IMR-90 (cell line): ENCODE results near the gene PARVB. TPM values are rescaled to one million over a fixed set of nuclear protein-coding genes. Genes with fewer than 3 reads are reported as not detected.

Experiments
- ATAC-seq: fragments of 200-7000 bp; cut with Tn5 transposase; 2 replicates; pipeline ENCODE4 v1.9.1; 2020; ENCODE audit warnings: low read depth, mild to moderate bottlenecking, moderate library complexity
- BruUV-seq: library from RNA; stranded (reverse); fragments of 400-500 nt; replicated peaks from 2 replicates; lab custom pipeline; 2021; lab: Mats Ljungman, UMichigan
- CTCF ChIA-PET: fragments of 300-600 bp; formaldehyde crosslinking; extraction: SDS; loops from one replicate; lab custom pipeline; 2021; ENCODE audit warnings: antibody characterized with exemption; lab: Yijun Ruan, JAX
- POLR2A ChIA-PET: fragments of 300-600 bp; sonication (Branson Sonifier 250); formaldehyde crosslinking; loops from one replicate; lab custom pipeline; 2022; ENCODE audit warnings: antibody characterized with exemption; ENCODE audit not compliant: unreplicated experiment; lab: Charles Lee
- DNase-seq: peaks from one replicate; pipeline ENCODE4 v3.0.0; 2013
- H2AFZ ChIP-seq: replicated peaks from 2 replicates; pipeline ENCODE3; 2013; ENCODE audit warnings: low read length, mild to moderate bottlenecking; ENCODE audit not compliant: poor library complexity
- H2AK5ac ChIP-seq: 2 replicates; pipeline ENCODE4 v1.6.1; 2013; ENCODE audit warnings: low read depth, low read length, inconsistent platforms
- H2AK9ac ChIP-seq: replicated peaks from 2 replicates; pipeline ENCODE3; 2013; ENCODE audit warnings: mild to moderate bottlenecking, low read depth, low read length, moderate library complexity; ENCODE audit not compliant: poor library complexity
- H2BK120ac ChIP-seq: 2 replicates; pipeline ENCODE4 v1.6.1; 2013; ENCODE audit warnings: low read depth, low read length, inconsistent platforms
- H2BK15ac ChIP-seq: 3 replicates; pipeline ENCODE4 v1.6.1; 2013; ENCODE audit warnings: low read depth, low read length, inconsistent platforms
- H2BK20ac ChIP-seq: 2 replicates; pipeline ENCODE4 v1.6.1; 2013; ENCODE audit warnings: low read depth, mild to moderate bottlenecking, inconsistent platforms, low read length, moderate library complexity
- H2BK5ac ChIP-seq: 2 replicates; pipeline ENCODE4 v1.6.1; 2013; ENCODE audit warnings: mild to moderate bottlenecking, low read depth, low read length, inconsistent platforms; ENCODE audit not compliant: poor library complexity, severe bottlenecking
- H3K14ac ChIP-seq: replicated peaks from 2 replicates; pipeline ENCODE4 v1.6.1; 2013; ENCODE audit warnings: low read depth, low read length, inconsistent platforms
- H3K18ac ChIP-seq: 2 replicates; pipeline ENCODE4 v1.6.1; 2013; ENCODE audit warnings: low read depth, low read length, control low read depth
- H3K23ac ChIP-seq: 2 replicates; pipeline ENCODE4 v1.6.1; 2013; ENCODE audit warnings: low read depth, low read length, inconsistent platforms
- H3K27ac ChIP-seq: 2 replicates; pipeline ENCODE4 v1.5.1; 2013; ENCODE audit warnings: mild to moderate bottlenecking, control low read depth, low read length; ENCODE audit not compliant: insufficient read depth
- H3K27me3 ChIP-seq: 2 replicates; pipeline ENCODE4 v1.6.1; 2013; ENCODE audit warnings: low read length; ENCODE audit not compliant: control insufficient read depth, insufficient read depth
- H3K36me3 ChIP-seq: 2 replicates; pipeline ENCODE4 v1.6.1; 2013; ENCODE audit warnings: low read length, mixed read lengths; ENCODE audit not compliant: control insufficient read depth, insufficient read depth
- H3K4ac ChIP-seq: 2 replicates; pipeline ENCODE4 v1.6.1; 2013; ENCODE audit warnings: low read depth, low read length, inconsistent platforms
- H3K4me1 ChIP-seq: 2 replicates; pipeline ENCODE4 v1.6.1; 2013; ENCODE audit warnings: low read length, mixed read lengths; ENCODE audit not compliant: control insufficient read depth, insufficient read depth
- H3K4me2 ChIP-seq: 2 replicates; pipeline ENCODE4 v1.6.1; 2013; ENCODE audit warnings: low read depth, mild to moderate bottlenecking, control low read depth, low read length, moderate library complexity
- H3K4me3 ChIP-seq: 2 replicates; pipeline ENCODE4 v1.5.1; 2013; ENCODE audit warnings: low read depth, mild to moderate bottlenecking, control low read depth, low read length, moderate library complexity; ENCODE audit not compliant: insufficient read depth
- H3K56ac ChIP-seq: 2 replicates; pipeline ENCODE4 v1.6.1; 2013; ENCODE audit warnings: low read length, inconsistent platforms; ENCODE audit not compliant: insufficient read depth; ENCODE audit errors: extremely low read depth
- H3K79me1 ChIP-seq, 2 experiments: 2 replicates each; pipeline ENCODE4 v1.6.1; 2013; ENCODE audit warnings: low read length in 2 of 2, inconsistent platforms in 1 of 2, low read depth in 1 of 2
- H3K9ac ChIP-seq: 2 replicates; pipeline ENCODE4 v1.6.1; 2013; ENCODE audit warnings: low read depth, low read length, control low read depth
- H3K9me1 ChIP-seq: 2 replicates; pipeline ENCODE4 v1.6.1; 2013; ENCODE audit warnings: low read length, inconsistent platforms; ENCODE audit not compliant: insufficient read depth
- H3K9me3 ChIP-seq: 2 replicates; pipeline ENCODE4 v1.6.1; 2013; ENCODE audit warnings: low read length; ENCODE audit not compliant: control insufficient read depth, insufficient read depth
- H4K20me1 ChIP-seq: 2 replicates; pipeline ENCODE4 v1.6.1; 2013; ENCODE audit warnings: low read length, inconsistent platforms; ENCODE audit not compliant: insufficient read depth
- H4K5ac ChIP-seq: 2 replicates; pipeline ENCODE4 v1.6.1; 2013; ENCODE audit warnings: mild to moderate bottlenecking, low read depth, low read length, control low read depth
- H4K8ac ChIP-seq, 2 experiments: 2 replicates each; pipeline ENCODE4 v1.6.1; 2013; ENCODE audit warnings: low read depth in 2 of 2, low read length in 2 of 2, control low read depth in 1 of 2, inconsistent platforms in 1 of 2
- H4K91ac ChIP-seq: 2 replicates; pipeline ENCODE4 v1.6.1; 2013; ENCODE audit warnings: low read depth, low read length, inconsistent platforms; ENCODE audit not compliant: insufficient read depth
- NFE2L2 ChIP-seq: fragments of 150-350 bp; IDR thresholded peaks from 2 replicates; pipeline ENCODE4 v1.6.1; 2016; ENCODE audit warnings: low read depth, mild to moderate bottlenecking, low read length
- RFX5 ChIP-seq: IDR thresholded peaks from 2 replicates; pipeline ENCODE4 v1.8.0; 2012; ENCODE audit warnings: low read depth, mild to moderate bottlenecking, low read length, moderate library complexity
- SMC3 ChIP-seq: fragments of 150-350 bp; IDR thresholded peaks from 2 replicates; pipeline ENCODE4 v1.6.1; 2016; ENCODE audit warnings: low read depth, mild to moderate bottlenecking, antibody characterized with exemption, low read length, moderate library complexity
- WGBS, 2 experiments: methylation state at CpG; one replicate each; pipeline versions ENCODE4 v1.1.5 to v1.1.7; 2013; ENCODE audit warnings: missing lambda C conversion rate in 2 of 2; ENCODE audit not compliant: insufficient read length in 1 of 2; ENCODE audit errors: extremely low coverage in 2 of 2; 5-methylcytosine and 5-hydroxymethylcytosine counted together
- dilution Hi-C: fragments of 300-500 bp; cut with HindIII; formaldehyde crosslinking; loops from one replicate; pipeline ENCODE4 v1.14.3; 2018; ENCODE audit warnings: low sequenced_read_pairs; ENCODE audit not compliant: unreplicated experiment
- in situ Hi-C: fragments of 300-500 bp; cut with MboI; formaldehyde crosslinking; loops from 3 replicates; pipeline ENCODE4 v1.14.3; 2019; ENCODE audit warnings: low sequenced_read_pairs, inconsistent platforms, mixed read lengths
- intact Hi-C: fragments of 100-400 bp; cut with micrococcal nuclease; formaldehyde crosslinking; loops from 2 replicates; pipeline ENCODE4 v1.10.0; 2022
- polyA plus RNA-seq, 3 experiments: library from polyadenylated mRNA; depleted of rRNA; stranded (reverse); fragments of >200 nt; gene quantifications; 2 replicates each; pipeline ENCODE4 v1.2.3, GENCODE V29; 2012; ENCODE audit warnings: low replicate concordance in 1 of 3
- total RNA-seq: library from RNA; depleted of rRNA; stranded (reverse); fragments of >200 nt; gene quantifications from 2 replicates; pipeline ENCODE4 v1.2.3, GENCODE V29; 2012

The PARVB gene
- total and polyA plus RNA-seq, 2 of the 4 experiments (the other 2 are of a cell fraction), result 44.3 to 53.9 TPM

DNA sequence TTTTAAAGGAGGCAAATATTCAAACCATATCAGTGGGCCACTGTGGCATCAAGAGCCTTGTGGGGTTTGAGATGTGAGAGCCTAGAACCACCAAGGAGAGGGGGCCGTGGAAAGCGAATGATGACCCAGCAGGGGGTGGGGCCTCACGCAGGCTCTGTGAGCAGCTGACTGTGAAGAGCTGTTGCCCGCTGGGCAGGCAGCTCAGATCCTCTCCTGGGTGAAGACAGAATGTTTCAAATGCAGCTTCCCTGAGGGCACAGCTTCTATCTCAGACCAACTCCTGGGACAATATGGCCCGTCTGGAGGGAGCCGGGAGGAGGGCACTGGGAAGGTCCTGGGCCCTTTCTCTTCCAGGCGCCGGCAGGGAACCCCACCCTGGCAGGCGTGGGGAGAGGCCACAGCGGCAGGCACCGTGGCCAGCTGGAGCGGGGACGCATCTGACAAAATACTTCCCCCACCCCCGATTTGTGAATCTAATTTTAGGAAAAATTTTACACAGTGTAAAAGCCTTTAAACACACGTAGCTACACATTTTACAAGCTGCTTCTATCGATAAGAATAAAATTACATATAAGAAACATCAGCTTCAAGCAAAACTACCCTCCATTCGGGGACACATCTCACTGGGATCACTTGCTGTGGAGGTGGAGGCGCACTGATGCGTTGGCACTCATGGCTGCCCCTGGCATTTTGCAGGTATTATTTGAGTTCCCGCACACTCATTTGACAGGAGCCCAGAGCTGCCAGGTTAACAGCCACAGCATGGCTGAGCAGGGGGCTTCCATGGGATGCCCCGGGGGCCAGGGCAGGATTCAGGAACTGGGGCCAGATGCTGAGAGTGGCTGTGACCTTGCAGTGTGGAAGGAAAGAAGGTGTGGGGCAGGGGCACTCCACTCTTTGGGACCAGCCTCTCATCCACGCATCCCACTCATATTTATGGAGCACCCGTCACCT is 196.9 kb downstream of the PARVB start:
- H3K9me1 ChIP-seq, result no peaks in the 10 kb centered on the region
- H4K5ac ChIP-seq, result no peak overlapping the region
- no peak overlapping the region for H2AK5ac ChIP-seq
- no peak for ATAC-seq
- no peak overlapping the region for H3K9ac ChIP-seq
- no peak overlapping the region for H3K4me2 ChIP-seq
- H2BK5ac ChIP-seq, result no peak overlapping the region
- BruUV-seq, result no TSS peak
- H3K36me3 ChIP-seq, result no peaks in the 10 kb centered on the region
- no peak for TF ChIP-seq NFE2L2
- no peak for TF ChIP-seq RFX5
- no peak for TF ChIP-seq SMC3
- no peak overlapping the region for H3K23ac ChIP-seq
- POLR2A ChIA-PET, result no interaction called here
- no peak overlapping the region for H2AFZ ChIP-seq
- H2BK20ac ChIP-seq, result no peak overlapping the region
- H3K4me1 ChIP-seq, result no peaks in the 10 kb centered on the region
- no peak overlapping the region for H3K56ac ChIP-seq
- H3K79me1 ChIP-seq, result no peaks in the 10 kb centered on the region
- H3K18ac ChIP-seq, result no peak overlapping the region
- dilution Hi-C loops, result no loop called here
- intact Hi-C loops, result no loop called here
- WGBS, 2 experiments, result 42% methylated on average over 5 of the region's 23 CpGs; no CpG with 5 or more reads in 1 of the 2 experiments
- H3K27ac ChIP-seq, result no peak overlapping the region
- H3K4ac ChIP-seq, result no peak overlapping the region
- no peak overlapping the region for H3K4me3 ChIP-seq
- DNase-seq, result no peak
- no peak overlapping the region for H2BK120ac ChIP-seq
- CTCF ChIA-PET, result interaction anchor here (0.5 kb wide), 1 partner anchor 18 kb away, joined by 3 read pairs; no protein-coding TSS in a partner anchor
- H2BK15ac ChIP-seq, result no peak overlapping the region
- H4K91ac ChIP-seq, result no peak overlapping the region
- peaks cover 7% of the 10 kb centered on the region for H3K9me3 ChIP-seq
- no peak overlapping the region for H4K8ac ChIP-seq
- H2AK9ac ChIP-seq, result no peak overlapping the region
- no peaks in the 10 kb centered on the region for H4K20me1 ChIP-seq
- no peak overlapping the region for H3K14ac ChIP-seq
- H3K27me3 ChIP-seq, result peaks cover 32% of the 10 kb centered on the region
- in situ Hi-C loops, result no loop called here
